Left lung (tissue), 10 donors: Measurements from ENCODE around the gene PCSK6. TPM values are rescaled to one million over a fixed set of nuclear protein-coding genes. Genes with fewer than 3 reads are reported as not detected.

Source experiments
- ATAC-seq: fragments of 200-7000 bp; cut with Tn5 transposase; one replicate; pipeline ENCODE4 v1.9.1; 2020; ENCODE audit warnings: moderate library complexity
- DNase-seq, 4 donors: peaks; one replicate each; pipeline ENCODE4 v3.0.0-alpha.2; 2013 to 2020
- H3K27ac ChIP-seq, 2 donors: fragments of 200-600 bp; sonication (generic) in 1 of 2; one replicate each; pipeline versions ENCODE4 v1.5.0 to v1.8.0; 2020 to 2021
- H3K27me3 ChIP-seq, 2 donors: fragments of 200-600 bp; sonication (generic) in 1 of 2; one replicate each; pipeline versions ENCODE4 v1.5.0 to v1.8.0; 2020 to 2021
- H3K36me3 ChIP-seq, 2 donors: fragments of 200-600 bp; sonication (generic) in 1 of 2; one replicate each; pipeline versions ENCODE4 v1.5.0 to v1.8.0; 2020 to 2021
- H3K4me1 ChIP-seq, 2 donors: fragments of 200-600 bp; one replicate each; pipeline ENCODE4 v1.8.0; 2021
- H3K4me3 ChIP-seq, 2 donors: fragments of 200-600 bp; sonication (generic) in 1 of 2; one replicate each; pipeline versions ENCODE4 v1.5.0 to v1.8.0; 2020 to 2021; ENCODE audit warnings: mild to moderate bottlenecking in 1 of 2
- H3K9me3 ChIP-seq, 2 donors: fragments of 200-600 bp; sonication (generic) in 1 of 2; one replicate each; pipeline versions ENCODE4 v1.5.0 to v1.8.0; 2020 to 2021
- intact Hi-C, 2 donors: fragments of 100-400 bp; cut with DNase I; formaldehyde crosslinking; loops; one replicate each; pipeline versions ENCODE4 v1.11.2 to v1.14.2; 2022
- polyA plus RNA-seq, 6 donors: library from polyadenylated mRNA; unstranded; fragments of 120-200 nt; gene quantifications; one replicate each; pipeline ENCODE4 v1.2.1, GENCODE V29; 2013; ENCODE audit not compliant: insufficient read length in 6 of 6
- total RNA-seq, 2 donors: library from RNA; stranded (reverse); fragmentation: NEBNext Ultra II Directional; extraction: Animal tissue kit (Norgen Biotek cat#: 25700); gene quantifications; one replicate each; pipeline ENCODE4 v1.2.1, GENCODE V29; 2021
- TF ChIP-seq, protein P1 (sequence below), 2 donors: fragments of 200-600 bp; sonication (generic) in 1 of 2; IDR thresholded peaks; one replicate each; pipeline versions ENCODE4 v1.5.0 to v1.8.0; 2021; ENCODE audit warnings: antibody characterized with exemption in 2 of 2
- donor health status: DM: no; HTN: yes; CAD: no.
- donor health status: DM: no; HTN: no; CAD: no.

PCSK6 gene
- total and polyA plus RNA-seq, 8 donors = 7.7 to 25.7 (median 22.8) TPM

DNA sequence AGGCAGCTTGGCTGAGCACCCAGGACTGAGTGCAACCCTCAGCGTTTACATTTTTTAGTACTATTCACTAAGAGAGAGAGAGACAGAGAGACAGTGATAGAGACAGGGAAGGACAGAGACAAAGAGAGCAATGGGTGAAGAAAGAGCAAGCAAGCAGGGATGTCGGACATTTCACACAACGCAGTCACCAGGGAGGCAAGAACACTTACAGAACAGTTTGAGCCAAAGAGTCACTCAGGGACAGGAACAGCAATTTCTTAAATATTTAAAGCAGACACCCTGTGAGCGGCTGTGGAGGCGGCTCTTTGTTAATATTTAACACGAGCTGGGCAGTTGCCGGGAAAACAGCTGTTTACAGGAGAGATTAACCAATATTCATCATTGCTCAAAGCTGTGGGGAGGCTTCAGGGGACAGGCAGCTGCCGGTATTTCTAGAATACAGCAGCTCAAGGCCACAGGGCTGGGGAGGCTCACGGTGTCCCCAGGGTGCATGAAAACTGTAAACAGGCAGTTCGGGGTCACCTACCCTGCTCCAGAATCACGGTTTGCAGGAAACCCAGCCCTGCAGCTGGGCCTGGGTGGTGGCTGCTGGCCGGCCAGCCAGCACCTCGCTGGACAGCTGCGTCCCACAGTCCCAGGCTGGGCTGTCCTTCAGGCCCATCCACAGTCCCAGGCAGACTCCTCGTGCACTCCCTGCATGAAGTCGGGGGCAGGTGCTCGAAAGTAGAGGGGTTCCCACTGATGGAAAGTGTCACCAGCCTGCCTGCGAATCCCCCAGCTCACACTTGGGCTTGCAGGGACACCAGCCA lies 38.8 kb upstream of the PCSK6 start:
- Histone ChIP-seq H3K9me3 (no peaks in the 10 kb centered on the region), H3K4me1 (peaks cover 13 to 15% of the 10 kb centered on the region in 2 donors), H3K27me3 (peaks cover 0 to 7% of the 10 kb centered on the region in 2 donors), H3K4me3 (no peak overlapping the region), H3K36me3 (no peaks in the 10 kb centered on the region), H3K27ac (no peak overlapping the region)
- peak in 2 of 4 donors; percentile 25 to 26 for DNase-seq
- TF ChIP-seq, protein P1, sequence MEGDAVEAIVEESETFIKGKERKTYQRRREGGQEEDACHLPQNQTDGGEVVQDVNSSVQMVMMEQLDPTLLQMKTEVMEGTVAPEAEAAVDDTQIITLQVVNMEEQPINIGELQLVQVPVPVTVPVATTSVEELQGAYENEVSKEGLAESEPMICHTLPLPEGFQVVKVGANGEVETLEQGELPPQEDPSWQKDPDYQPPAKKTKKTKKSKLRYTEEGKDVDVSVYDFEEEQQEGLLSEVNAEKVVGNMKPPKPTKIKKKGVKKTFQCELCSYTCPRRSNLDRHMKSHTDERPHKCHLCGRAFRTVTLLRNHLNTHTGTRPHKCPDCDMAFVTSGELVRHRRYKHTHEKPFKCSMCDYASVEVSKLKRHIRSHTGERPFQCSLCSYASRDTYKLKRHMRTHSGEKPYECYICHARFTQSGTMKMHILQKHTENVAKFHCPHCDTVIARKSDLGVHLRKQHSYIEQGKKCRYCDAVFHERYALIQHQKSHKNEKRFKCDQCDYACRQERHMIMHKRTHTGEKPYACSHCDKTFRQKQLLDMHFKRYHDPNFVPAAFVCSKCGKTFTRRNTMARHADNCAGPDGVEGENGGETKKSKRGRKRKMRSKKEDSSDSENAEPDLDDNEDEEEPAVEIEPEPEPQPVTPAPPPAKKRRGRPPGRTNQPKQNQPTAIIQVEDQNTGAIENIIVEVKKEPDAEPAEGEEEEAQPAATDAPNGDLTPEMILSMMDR (IDR thresholded peaks at IDR 0.05) = no peak
- ATAC-seq = peak; percentile 60
- intact Hi-C loops = no loop called here

GRCh38 chr15:101526890-101527289 lies 37.4 kb upstream of the PCSK6 start:
- ATAC-seq (no peak), DNase-seq (no peak)
- intact Hi-C loops = no loop called here
- Histone ChIP-seq H3K36me3 (no peaks in the 10 kb centered on the region), H3K9me3 (no peaks in the 10 kb centered on the region), H3K27me3 (peaks cover 0 to 7% of the 10 kb centered on the region in 2 donors), H3K27ac (no peak overlapping the region), H3K4me3 (no peak overlapping the region), H3K4me1 (peaks cover 13 to 15% of the 10 kb centered on the region in 2 donors)
- TF ChIP-seq, protein P1 (IDR thresholded peaks at IDR 0.05) = no peak

DNA sequence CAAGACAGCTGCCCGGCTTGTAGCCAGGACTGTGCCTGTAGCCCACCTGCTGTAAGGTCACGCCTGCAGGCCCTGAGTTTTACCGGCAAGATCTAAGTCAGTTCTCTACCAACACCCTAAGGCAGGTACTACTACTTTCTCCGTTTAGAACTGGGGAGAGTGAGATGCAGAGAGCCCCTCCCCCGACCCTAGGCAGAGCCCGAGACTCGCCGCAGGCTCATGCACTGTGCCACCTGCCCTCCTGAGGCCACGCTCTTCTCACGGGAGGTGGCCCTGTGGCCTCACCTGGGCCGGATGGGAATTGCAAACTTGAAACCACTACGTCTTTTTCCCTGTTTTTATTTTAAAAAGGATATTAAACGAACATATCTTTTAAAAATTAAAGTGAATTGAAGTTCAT lies 36.9 kb upstream of the PCSK6 start:
- no peak for ATAC-seq
- DNase-seq = no peak
- Histone ChIP-seq H3K9me3 (no peaks in the 10 kb centered on the region), H3K4me1 (peaks cover 13 to 15% of the 10 kb centered on the region in 2 donors), H3K27ac (no peak overlapping the region), H3K4me3 (no peak overlapping the region), H3K36me3 (no peaks in the 10 kb centered on the region), H3K27me3 (peaks cover 0 to 7% of the 10 kb centered on the region in 2 donors)
- TF ChIP-seq, protein P1 (IDR thresholded peaks at IDR 0.05) = no peak
- intact Hi-C loops = no loop called here

DNA sequence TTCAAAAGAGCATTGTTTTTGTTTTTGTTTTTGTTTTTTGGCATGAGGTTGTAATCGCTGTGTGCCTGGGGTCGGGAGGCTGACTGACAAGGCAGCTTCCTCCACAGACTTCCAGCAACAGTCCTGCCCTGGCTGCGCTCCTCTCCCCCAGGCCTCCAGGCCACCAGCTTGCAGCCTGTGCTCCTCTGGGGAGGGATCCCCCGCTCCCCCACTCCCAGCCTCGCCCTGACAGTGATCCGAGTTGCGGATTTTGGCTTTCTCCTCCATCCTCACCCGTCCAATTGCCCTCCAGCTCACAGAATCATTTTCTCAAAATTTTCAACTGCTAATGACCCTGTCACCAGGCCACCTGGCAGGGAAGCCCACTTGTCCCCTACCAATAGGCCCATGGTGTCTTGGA lies 36.5 kb upstream of the PCSK6 start:
- Histone ChIP-seq H3K4me3 (no peak overlapping the region), H3K9me3 (no peaks in the 10 kb centered on the region), H3K27me3 (peaks cover 0 to 7% of the 10 kb centered on the region in 2 donors), H3K4me1 (peaks cover 13 to 15% of the 10 kb centered on the region in 2 donors), H3K36me3 (no peaks in the 10 kb centered on the region), H3K27ac (no peak overlapping the region)
- intact Hi-C loops = no loop called here
- ATAC-seq (no peak), DNase-seq (no peak)
- TF ChIP-seq, protein P1 (IDR thresholded peaks at IDR 0.05) = no peak

- Histone ChIP-seq H3K4me1 (peaks cover 13 to 15% of the 10 kb centered on the region in 2 donors), H3K4me3 (no peak overlapping the region), H3K27me3 (peaks cover 0 to 11% of the 10 kb centered on the region in 2 donors), H3K36me3 (no peaks in the 10 kb centered on the region), H3K27ac (no peak overlapping the region), H3K9me3 (no peaks in the 10 kb centered on the region)
- intact Hi-C loops = no loop called here
- DNase-seq (no peak), ATAC-seq (no peak)
- TF ChIP-seq, protein P1 (IDR thresholded peaks at IDR 0.05) = no peak
Measured at GRCh38 chr15:101525087-101525669, 35.7 kb upstream of the PCSK6 start.
